ENCODE data around the gene CCDC171. TPM values are rescaled to one million over a fixed set of nuclear protein-coding genes. Genes with fewer than 3 reads are reported as not detected.
"Not testable (repeated sequence)": the region's sequence is repeated elsewhere in the genome, so short reads cannot be mapped to it uniquely, and the experiment has no call there.

Gene CCDC171
- polyA plus RNA-seq (ENCODE audit: insufficient read length), result 9.4 TPM
- long read RNA-seq, donor 1, result 0 reads
- long read RNA-seq, donor 2, result 0 reads
- long read RNA-seq, donor 3, result 0 reads
- long read RNA-seq, donor 4, result 0 reads
- long read RNA-seq, donor 5, result 0 reads
- long read RNA-seq, donor 6, result 0 reads
- long read RNA-seq, donor 7, result 0 reads
- long read RNA-seq, donor 8, result 0 reads

DNA sequence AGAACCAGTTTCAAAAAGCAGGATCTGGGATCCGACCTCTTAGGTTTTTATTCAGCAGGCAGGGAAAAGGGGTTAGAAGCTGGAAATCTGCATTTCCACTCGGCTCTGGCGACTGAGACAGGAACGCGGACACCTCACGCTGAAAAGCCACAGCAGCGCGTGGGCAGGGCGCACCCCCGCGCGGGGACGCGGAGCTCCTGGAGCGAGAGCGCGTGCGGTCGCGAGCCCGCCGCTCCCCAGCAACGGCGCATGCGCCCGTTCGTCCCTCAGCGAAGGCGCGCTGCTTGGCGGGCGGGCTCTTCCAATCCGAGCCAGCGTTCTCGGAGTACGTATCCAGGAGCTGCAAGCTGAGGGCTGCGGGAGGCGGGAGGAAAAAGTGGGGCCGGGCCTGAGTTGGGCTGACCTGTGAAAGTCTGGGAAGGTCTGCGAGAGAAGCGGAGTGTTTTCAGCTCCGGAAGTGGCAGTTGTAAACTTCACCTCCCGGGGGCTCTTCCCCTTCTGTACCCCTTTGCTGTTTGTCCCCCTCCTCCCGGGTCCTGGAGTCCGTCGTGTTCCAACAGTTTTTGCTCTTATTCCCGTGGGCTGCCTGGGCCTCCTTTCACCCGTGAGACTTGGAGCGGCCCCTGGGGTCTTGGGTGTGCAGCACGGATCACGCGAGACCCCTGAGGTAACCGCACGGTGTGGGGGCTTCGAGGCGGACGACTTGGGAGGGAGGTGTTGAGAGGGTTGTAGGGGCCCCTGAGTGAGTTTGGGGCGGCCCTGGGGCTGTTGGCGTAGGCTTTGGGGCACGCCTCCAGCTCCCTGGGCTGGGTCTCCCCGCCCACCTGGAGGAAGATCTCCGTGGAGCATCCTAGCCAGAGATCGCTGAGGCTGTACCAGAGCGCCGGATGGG, at the start of gene CCDC171:
TSS of gene CCDC171 (plus strand) at position 408 of the 892 bp plus-strand sequence. CDS start 11,046 bp downstream, outside the sequence.
- DNase-seq, result peak; percentile 94

DNA sequence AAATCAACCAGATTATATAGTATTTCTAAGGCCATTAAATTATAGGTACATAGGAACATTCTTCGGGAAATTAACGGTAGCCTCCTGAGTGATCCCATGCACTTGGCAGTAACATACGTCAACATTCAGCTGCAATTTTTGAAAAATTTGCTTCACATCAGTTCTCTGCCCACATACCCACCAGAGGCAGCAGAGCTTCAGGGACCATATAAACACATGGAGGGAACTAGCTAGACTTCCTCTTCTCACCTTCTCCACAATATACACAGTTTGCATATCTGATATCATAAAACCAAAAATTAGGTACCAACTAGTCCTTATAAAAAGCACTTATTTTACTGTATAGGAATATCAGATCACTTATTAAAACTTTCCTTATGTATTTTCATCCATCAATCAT, 46.9 kb upstream of the CCDC171 start:
- no peak for DNase-seq

DNA sequence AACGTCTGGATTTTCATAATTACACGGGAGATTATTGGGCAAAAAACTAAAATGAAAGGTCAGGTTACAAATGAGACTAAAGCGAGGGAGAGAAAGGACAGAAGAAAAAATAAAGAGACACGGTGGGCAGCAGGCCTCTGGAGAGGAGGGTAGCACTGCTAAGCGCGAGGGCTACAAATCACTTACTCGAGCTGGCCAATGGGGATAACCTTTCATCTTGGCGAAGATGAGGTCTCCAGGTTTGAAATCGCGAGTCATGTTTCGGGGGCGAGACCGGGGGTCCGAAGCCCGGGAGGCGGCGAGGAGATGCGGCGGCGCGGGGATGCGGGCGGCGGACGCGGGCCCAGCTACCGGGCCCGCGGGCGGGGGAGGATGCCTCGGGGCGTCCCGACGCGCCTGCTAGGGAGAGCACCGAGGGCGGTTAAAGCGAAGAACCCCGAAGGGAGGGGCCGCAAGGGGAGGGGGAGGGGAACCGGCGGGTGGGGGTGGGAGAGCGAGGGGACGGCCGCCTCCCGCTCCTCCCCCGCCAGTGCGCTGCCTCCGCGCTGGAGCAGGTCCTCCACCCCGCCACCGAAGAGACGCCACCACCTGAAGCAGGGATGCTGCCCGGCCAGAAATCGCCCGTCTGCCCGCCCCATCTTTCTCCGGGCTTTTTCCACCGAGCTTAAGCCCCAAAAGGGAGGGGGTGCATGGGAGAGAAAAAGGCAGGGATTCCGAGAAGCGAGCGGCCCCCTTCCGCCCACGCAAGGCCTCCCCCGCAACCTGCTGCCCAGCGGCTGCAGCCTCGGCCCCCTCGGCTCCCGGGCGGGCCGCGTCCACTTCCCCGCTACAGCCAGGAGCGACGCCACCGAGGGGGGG, 42.7 kb upstream of the CCDC171 start:
- peak; percentile 42 for DNase-seq

DNA sequence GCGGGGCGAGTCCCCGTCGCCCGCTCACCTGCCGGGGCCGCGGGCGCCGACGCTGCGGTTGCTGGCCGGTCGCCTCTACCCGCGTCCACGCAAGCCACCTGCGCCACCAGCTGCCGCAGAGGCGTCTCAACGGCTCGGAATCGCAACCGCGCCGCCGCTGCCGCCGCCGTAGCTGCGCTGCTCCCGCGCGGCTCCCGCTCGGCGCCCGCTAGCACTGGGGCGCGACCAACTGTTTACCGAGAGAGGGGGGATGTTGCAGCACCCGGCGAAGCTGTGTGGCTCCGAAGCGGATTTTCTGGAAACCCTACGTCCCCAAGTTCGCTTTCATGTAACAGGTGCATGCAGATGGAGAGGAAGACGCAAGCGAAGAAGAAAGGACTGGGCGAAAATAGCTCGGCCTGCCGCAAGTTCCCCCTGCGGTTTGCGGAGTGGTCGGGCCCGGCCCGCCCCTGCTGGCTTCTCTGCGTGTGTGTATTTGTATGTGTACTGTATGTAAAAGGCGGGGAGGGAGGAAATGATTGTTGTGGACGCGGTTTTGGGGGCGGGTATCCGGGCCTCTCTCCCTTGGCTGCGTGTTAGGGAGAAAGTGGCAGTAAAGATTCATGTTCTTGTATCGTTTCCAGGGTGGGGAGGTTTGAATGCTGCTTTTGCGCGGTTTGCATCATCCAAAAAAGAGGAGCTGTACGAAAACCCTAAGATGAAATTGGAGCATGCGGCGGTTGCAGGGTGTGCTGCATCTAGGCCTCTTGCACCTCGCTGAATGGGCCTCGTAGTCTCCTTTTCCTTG, 41.9 kb upstream of the CCDC171 start, which contains the start of gene PSIP1:
TSS of gene PSIP1 (minus strand) at position 182 of the 787 bp plus-strand sequence. CDS start 782 bp downstream, outside the sequence.
- DNase-seq, result peak; percentile 83

DNA sequence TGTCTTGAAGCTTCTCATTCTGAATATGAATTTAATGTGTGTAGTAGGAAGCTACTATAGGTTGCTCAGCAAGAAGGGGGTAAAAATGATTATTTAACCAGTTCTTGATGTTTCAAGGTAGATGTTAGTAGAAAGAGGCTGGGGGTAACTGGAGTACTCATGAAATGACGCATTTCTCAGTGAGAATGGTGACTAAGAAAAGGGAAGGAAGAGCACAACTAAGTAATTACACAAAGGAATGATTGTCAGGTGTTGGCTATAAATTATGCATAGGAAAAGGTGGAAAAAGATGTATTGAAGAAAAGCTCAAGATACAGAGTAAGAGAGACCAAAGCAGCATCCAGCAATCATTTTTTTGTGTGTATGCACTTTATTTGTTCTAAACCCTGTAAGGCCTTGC, 40.6 kb upstream of the CCDC171 start:
- DNase-seq, result no peak

DNA sequence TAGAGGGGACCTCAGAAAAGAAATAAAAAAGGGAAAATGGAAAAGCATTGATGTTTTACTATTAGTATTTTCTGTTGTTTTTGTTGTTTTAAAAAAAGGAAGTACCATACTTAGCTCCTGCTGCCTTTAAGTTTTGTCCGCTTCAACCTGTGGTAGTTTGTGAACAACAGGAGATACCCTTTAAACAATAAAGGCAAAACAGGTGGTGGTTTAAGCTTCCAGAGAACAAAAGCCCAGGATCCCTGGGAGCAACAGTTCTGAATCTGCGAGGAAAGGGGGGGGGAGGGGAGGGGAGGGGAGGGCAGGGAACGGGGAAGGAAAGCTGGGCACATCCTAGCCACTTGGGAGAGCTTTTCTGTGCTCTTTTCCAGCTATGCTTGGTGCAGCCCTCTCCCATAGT, 40.0 kb upstream of the CCDC171 start:
- no peak for DNase-seq

DNA sequence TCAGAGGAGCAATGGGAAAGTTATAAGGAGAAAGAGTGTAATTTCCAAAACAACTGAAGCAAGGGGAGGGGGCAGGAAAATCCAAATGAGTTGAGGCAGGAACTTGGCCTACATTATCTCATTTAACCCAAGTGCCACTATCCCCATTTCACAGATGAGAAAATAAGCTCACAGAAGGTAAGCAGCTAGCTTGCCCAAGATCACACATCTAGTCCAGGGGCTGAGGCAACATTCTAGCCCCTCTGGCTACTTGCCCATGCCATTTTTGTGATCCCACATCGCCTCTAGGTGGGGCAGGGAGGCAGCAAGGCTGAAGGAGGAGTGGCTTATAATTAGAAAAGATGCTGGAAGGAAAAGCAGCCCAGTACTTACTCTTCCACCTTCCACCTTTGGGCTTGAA, 39.5 kb upstream of the CCDC171 start:
- DNase-seq, result no peak

DNA sequence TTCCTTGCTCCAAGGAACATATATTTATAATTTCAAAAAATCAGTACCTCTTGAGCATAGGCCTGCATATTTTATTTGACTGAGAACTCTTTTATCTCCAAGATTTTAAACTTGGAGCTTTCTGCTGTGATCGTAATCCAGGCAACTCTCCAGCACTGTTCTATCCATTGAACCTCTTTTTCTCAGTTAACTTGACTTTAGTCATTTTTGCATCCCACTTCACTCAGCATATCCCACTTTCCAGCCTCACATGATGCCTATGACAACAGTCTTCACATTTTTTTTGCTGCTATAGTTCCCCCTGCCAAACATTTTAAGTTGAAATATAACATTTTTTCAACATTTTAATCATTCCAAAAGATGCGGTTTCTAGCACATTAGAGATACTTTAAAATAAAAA, 33.0 kb upstream of the CCDC171 start:
- DNase-seq, result no peak

DNA sequence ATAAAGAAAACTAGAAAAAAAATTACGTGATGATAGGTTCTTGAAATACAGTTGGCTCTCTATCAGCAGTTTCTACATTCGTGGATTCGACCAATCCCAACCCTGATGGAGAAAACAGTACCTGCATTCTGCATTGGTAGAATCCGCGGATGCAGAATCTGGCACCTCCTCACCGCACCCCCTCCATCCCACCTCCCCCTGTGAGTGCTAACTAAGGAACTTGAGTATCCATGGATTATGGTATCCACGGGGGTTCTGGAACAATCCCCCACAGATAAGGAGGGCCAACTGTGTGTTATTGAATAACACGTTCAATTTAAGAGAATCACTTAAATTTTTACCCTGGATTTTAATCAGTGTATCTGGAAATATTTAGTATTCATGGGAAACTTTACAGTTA, 31.6 kb upstream of the CCDC171 start:
- no peak for DNase-seq

DNA sequence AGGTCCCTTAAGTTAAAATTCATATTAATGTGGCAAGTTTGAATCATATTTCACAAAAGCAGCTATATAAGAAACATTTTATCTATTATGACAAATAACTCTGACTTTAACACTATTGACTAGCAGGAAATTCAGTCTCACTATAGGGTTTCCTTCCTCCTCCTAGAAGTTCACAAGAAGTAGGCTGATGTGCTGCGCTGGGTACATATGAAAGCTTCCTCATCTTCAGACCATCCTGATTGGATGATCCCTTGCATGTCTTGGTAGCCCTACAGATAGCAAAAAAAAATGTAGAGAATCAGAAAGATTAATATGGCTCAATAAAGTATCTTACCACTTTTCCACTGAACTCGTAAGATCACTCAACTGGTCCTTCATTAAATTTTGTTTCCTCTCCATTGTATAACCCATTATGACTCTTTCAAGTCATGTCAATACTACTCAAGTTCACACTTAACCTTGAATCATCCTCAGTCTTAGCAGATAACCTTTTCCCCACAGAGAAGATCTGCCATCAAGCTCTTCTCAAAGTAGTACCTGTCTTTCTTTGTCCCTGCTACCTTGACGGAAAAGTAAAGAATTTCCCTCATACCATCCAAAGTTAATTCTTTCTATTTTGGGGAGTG, 30.6 kb upstream of the CCDC171 start:
- DNase-seq, result no peak

DNA sequence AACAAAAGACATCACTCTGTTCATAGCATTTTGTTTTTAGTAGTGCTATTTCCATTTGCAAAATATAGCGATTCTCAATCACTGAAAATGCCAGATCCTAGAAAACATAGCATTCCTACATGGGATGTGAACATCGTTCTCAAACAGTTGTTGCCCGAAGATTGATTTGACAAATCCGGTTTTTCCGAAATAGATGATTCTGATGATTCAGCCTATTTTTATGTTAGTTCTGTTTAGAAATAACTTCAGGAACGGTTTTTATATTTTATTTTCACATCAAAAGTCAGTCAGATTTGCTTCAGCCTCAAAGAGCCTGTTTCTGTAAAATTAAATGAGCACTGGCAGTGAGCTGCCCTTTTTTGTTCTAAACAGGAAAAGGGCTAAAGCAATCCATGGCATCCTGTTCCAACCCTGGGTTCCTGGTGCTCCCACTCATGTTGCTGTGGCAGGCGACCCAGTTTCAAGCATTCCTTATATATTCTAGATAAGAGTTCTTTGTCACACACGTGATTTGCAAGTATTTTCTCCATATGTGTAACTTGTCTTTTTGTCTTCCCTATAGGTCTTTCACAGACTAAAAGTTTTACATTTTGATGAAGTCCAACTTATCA, 27.9 kb upstream of the CCDC171 start:
- DNase-seq, result no peak

DNA sequence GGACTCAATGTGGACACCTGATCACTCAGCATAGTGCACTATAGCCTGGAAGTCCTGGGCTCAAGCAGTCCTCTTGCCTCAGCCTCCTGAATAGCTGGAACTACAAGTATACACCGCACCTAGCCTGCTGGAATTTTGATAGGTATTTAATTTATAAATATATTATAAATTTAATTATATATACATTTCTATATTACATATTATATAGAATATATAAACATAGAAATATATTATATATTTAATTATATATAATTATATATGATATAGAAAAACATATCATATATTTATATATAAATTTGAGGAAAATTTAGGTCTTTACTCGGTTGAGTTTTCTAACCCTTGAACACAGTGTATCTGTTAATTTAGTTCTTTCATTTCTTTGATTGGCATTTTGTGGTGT, 26.9 kb upstream of the CCDC171 start:
- no peak for DNase-seq

DNA sequence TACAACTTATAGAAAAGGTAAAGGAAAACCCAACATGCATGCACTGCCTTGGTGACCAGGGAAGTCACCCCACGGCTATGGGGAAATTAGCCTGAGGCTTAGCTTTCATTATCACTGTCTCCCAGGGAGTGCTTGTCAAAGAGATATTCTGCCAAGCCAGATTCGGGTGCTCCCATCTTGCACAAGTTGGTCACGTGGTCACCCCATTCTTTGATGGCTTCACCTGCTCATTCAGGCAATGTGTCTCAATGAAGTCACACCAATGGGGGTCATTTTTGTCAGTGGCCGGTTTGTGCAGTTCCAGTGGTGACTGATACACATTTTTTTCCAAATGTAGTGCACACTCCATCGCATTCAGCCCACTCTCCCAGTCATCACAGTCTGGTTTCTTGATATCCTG, 25.8 kb upstream of the CCDC171 start:
- not testable (repeated sequence) for DNase-seq

DNA sequence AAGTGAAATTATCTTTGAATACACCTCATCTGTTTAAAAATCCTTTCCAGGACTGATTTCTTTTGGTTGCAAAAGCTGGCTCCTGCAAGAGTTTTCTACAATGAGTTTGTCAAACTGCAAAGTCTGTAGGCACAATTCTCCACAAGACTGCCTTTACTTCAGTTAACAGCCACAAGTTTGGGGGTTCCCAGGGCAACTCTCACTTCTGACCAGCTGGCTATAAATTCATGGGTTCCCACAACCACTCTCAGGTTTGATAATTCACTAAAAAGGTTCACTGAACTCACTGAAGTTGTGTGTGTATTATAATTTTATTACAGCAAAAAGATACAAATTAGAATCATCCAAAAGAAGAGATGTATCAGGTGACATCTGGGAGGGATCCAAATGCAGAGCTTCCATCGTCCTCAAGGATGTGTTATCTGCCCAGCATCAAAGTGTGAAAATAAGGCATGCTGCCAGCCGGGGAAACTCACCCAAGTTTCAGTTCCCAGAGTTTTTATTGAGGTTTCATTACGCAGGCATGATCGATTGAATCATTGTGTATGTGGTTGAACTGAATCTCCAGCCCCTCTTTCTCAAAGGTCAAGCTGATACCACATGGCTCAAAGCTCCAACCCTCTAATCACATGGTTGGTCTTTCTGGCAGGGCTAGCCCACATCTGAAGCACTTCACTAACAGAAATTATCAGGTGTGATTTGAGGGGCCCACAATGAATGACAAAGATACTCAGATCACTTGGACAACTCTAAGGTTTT, 23.1 kb upstream of the CCDC171 start:
- no peak for DNase-seq

DNA sequence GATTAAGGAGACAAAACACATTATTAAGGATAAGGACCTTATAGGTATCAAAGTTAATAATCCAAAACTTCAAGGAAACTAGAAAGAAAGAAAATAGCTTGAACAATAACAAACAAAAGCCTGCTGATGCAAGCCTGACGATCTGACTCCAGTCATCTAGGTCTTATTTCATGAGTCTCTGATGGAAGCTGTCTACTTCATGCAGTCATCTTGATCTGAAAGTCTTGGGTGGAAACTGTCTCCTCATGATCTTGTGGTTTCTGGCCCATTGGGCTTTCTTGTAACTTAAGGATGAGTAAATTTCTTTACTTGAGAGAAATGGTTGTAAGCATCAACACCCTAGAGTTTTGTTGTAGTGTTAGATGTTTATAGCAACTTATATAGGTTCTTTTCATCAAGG, 21.5 kb upstream of the CCDC171 start:
- DNase-seq, result no peak

DNA sequence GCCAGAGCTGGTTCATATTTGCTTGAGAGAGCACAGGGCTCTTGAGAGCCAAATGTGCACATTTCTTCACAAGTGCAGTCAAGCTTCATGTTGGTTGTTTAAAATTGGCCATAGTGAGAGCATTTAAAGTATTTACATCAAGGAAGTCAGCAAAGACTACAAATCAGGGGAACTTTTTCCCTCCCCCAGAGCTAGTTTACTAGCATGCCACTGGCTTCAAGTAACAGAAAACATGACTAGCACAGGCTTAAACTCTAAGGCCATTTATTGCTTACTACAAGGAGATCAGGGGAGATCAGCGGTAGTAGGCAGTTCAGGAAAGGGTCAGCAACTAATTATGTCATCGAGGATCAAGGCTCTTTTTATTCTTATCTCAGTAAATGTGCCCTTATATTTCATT, 11.0 kb upstream of the CCDC171 start:
- DNase-seq, result peak; percentile 36

DNA sequence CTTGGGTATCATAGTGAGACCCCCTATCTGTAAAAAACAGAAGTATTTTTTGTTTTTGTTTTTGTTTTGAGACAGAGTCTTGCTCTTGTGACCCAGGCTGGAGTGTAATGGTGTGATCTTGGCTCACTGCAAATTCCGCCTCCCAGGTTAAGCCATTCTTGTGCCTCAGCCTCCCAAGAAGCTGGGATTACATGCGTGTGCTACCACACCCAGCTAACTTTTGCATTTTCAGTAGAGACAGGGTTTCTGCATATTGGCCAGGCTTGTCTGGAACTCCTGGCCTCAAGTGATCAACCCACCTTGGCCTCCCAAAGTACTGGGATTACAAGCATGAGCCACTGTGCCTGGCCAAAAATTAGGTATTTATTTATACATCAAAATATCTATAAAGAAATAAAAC, 10.2 kb upstream of the CCDC171 start:
- no peak for DNase-seq

DNA sequence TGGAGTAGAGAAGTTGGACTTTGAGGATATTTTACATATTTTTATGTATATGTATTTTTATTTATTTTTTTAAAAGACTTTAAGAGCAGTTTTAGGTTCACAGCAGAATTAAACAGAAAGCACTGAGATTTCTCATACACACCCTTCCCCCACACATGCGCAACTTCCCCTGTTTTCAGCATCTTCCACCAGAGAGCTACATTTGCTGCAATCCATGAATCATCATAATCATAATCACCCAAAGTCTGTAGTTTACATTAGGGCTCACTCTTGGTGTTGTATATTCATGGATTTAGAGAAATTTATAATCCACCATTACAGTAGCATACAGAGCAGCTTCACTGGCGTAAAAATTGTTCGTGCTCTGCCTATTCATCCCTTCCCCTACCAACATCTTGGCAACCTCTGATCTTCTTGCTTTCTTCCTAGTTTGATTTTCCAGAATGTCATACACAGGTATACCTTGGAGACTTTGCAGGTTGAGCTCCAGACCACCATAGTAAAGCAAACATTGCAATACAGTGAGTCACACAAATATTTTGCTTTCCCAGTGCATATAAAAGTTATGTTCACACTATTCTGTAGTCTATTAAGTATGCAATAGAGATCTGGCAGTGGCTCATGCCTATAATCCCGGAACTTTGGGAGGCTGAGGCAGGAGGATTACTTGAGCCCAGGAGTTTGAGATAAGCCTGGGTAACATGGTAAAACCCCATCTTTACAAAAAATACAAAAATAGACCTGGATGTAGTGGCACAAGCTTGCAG, 9.6 kb upstream of the CCDC171 start:
- no peak for DNase-seq

DNA sequence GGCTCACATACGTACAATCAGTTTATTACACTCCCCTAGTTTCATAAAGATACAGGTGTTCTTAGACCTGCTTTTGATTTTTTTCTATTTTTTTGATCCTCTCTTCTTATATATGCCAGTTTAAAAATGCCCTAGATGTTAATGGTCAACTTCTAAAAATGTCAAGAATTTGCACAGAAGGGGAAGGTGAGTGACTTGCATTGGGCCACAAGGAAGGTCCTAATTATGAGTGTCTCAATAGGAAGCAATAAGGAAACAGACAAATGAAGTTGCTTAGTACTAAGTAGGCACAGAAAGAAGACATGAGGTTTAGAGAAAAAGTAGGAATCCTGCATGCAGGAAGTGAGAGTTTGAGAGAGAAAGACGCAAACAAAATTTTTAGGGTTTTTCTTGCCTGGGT, 3.2 kb upstream of the CCDC171 start:
- DNase-seq, result no peak

Measured in left kidney (tissue), 8 donors.